ENCODE data around the gene ZBTB17. TPM values are rescaled to one million over a fixed set of nuclear protein-coding genes. Genes with fewer than 3 reads are reported as not detected.
"Not testable (repeated sequence)": the region's sequence is repeated elsewhere in the genome, so short reads cannot be mapped to it uniquely, and the experiment has no call there.

Gene ZBTB17
- total and polyA plus RNA-seq, 8 donors: 16.2 to 106 (median 18.0) TPM

- Histone ChIP-seq H3K36me3 (no peaks in the 10 kb centered on the region), H3K9me3 (no peaks in the 10 kb centered on the region), H3K27me3 (no peaks in the 10 kb centered on the region), H3K4me1 (no peaks in the 10 kb centered on the region), H3K4me3 (no peak overlapping the region), H3K27ac (no peak overlapping the region)
- intact Hi-C loops (cut with DNase I): no loop called here
- no peak for DNase-seq
- ATAC-seq: no peak
- no peak for TF ChIP-seq CTCF (IDR thresholded peaks at IDR 0.05)
- FAIRE-seq: no peak
- WGBS, 2 donors: 24 to 27% methylated on average over 1 of the region's 1 CpG
Observed at GRCh38 chr1:15983275-15983674, 7.4 kb upstream of the ZBTB17 start.

DNA sequence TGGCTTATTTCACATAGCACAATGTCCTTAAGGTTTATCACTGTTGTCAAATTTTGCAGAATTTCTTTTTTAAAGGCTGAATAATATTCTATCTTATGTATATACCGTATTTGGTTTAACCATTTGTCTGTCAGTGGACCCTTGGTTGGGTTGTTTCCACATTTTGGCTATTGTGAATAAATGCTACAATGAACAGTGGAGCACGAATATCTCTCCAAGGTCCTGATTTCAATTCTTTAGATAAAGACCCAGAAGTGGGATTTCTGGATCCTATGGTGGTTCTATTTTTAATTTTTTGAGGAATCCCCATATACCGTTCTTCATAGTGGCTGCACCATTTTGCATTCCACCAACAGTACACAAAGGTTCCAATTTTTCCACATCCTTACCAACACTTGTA is 5.8 kb upstream of the ZBTB17 start:
- intact Hi-C loops (cut with DNase I): no loop called here
- FAIRE-seq: no peak
- TF ChIP-seq CTCF (IDR thresholded peaks at IDR 0.05): no peak

GRCh38 chr1:15977947-15978346 is 2.0 kb upstream of the ZBTB17 start:
- ATAC-seq; FAIRE-seq; H3K36me3 ChIP-seq; H3K9me3 ChIP-seq; DNase-seq; H3K27me3 ChIP-seq; H3K4me1 ChIP-seq; intact Hi-C loops (cut with DNase I); H3K4me3 ChIP-seq; H3K27ac ChIP-seq: not testable (repeated sequence)
- 84 to 90% methylated on average over 4 of the region's 4 CpGs for WGBS, 2 donors

More for the DNA sequence above, 5.8 kb upstream of the ZBTB17 start:
- Histone ChIP-seq H3K4me1 (no peaks in the 10 kb centered on the region), H3K27ac (no peak overlapping the region), H3K36me3 (no peaks in the 10 kb centered on the region), H3K9me3 (no peaks in the 10 kb centered on the region), H3K27me3 (no peaks in the 10 kb centered on the region), H3K4me3 (no peak overlapping the region)
- 72 to 78% methylated on average over 3 of the region's 3 CpGs for WGBS, 2 donors
- ATAC-seq: no peak
- no peak for DNase-seq

DNA sequence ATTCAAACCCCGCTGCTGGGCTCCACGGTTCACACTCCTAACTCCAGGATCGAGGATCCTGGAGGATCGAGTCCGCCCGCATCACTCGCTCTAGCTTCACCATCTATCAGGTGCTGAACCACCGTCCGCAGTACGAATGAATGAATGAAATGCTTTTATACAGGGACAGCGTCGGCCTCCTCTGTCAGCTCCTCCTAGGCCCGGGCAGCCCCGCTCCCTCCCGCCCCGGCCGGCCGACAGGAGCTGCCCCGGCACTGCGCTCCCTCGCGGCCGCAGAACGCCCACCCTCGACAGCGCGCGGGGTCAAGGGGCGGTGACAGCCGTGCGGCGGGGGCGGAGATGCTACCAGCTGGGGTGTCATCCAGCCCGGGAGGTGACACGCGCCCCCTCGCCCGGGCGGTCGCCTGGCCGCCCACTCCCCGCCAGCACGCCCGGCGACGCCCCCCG is 520 bp downstream of the ZBTB17 start:
- TF ChIP-seq CTCF (IDR thresholded peaks at IDR 0.05): no peak
- peaks cover 7 to 9% (median 7%) of the 10 kb centered on the region in 3 donors for H3K4me1 ChIP-seq
- FAIRE-seq (no peak), ATAC-seq (peak; percentile 44 to 69 (median 64)), DNase-seq (peak in 1 of 6 donors; percentile 70)
- peak overlapping the region in 3 of 4 donors; percentile 42 to 59 (median 46) for H3K27ac ChIP-seq
- no peaks in the 10 kb centered on the region for H3K27me3 ChIP-seq
- H3K4me3 ChIP-seq: peak overlapping the region; percentile 70 to 98 (median 90)
- 1% methylated on average over 29 to 47 of the region's 47 CpGs for WGBS, 2 donors
- intact Hi-C loops (cut with DNase I): no loop called here
- H3K9me3 ChIP-seq: no peaks in the 10 kb centered on the region
- H3K36me3 ChIP-seq: peaks cover 0 to 6% (median 2%) of the 10 kb centered on the region in 3 donors

- intact Hi-C loops (cut with DNase I): no loop called here
- peaks cover 0 to 6% (median 2%) of the 10 kb centered on the region in 3 donors for H3K36me3 ChIP-seq
- H3K27me3 ChIP-seq: no peaks in the 10 kb centered on the region
- H3K4me1 ChIP-seq: peaks cover 7 to 9% (median 7%) of the 10 kb centered on the region in 3 donors
- DNase-seq (no peak), FAIRE-seq (no peak), ATAC-seq (no peak)
- H3K9me3 ChIP-seq: no peaks in the 10 kb centered on the region
- WGBS, 2 donors: 46 to 52% methylated on average over 9 of the region's 9 CpGs
- TF ChIP-seq CTCF (IDR thresholded peaks at IDR 0.05): no peak
- peak overlapping the region; percentile 70 to 98 (median 90) for H3K4me3 ChIP-seq
- no peak overlapping the region for H3K27ac ChIP-seq
Observed at GRCh38 chr1:15974855-15975254, 1.0 kb downstream of the ZBTB17 start.

All from pancreas (tissue), 10 donors.